Lower leg skin (tissue), 4 donors: Measurements from ENCODE around the gene PRDM16. TPM values are rescaled to one million over a fixed set of nuclear protein-coding genes. Genes with fewer than 3 reads are reported as not detected.

Source experiments
- DNase-seq, 2 donors: peaks; one replicate each; pipeline ENCODE4 v3.0.0-alpha.2; 2019; ENCODE audit warnings: low spot score in 2 of 2
- H3K4me3 ChIP-seq: fragments of 200-600 bp; sonication (generic); 2 replicates; pipeline ENCODE4 v1.5.1; 2017; ENCODE audit warnings: mild to moderate bottlenecking, low read depth; ENCODE audit not compliant: poor library complexity, severe bottlenecking
- POLR2A ChIP-seq, 2 donors: fragments of 450-650 bp; IDR thresholded peaks; one replicate each; pipeline ENCODE4 v1.6.1; 2016 to 2017; ENCODE audit warnings: antibody characterized with exemption in 2 of 2, mild to moderate bottlenecking in 1 of 2, moderate library complexity in 1 of 2
- WGBS, 2 donors: methylation state at CpG; one replicate each; pipeline ENCODE4 v1.1.5; 2018; 5-methylcytosine and 5-hydroxymethylcytosine counted together
- intact Hi-C: fragments of 100-400 bp; cut with DNase I; formaldehyde crosslinking; loops from one replicate; pipeline ENCODE4 v1.15.0; 2023; ENCODE audit warnings: low total_unique reads
- total RNA-seq, 4 donors: library from RNA; depleted of rRNA; stranded (reverse); fragments of >200 nt; gene quantifications; one replicate each; pipeline ENCODE4 v1.1.0, GENCODE V29; 2016
- TF ChIP-seq, protein P1 (sequence below), 3 donors: fragments of 450-650 bp; IDR thresholded peaks; one replicate each; pipeline ENCODE4 v1.5.1; 2016; ENCODE audit warnings: antibody characterized with exemption in 3 of 3, mild to moderate bottlenecking in 3 of 3, moderate library complexity in 2 of 3

Gene PRDM16
- total RNA-seq, 4 donors from 2014 or later: 0.08 to 0.91 (median 0.56) TPM; not detected in 1

DNA sequence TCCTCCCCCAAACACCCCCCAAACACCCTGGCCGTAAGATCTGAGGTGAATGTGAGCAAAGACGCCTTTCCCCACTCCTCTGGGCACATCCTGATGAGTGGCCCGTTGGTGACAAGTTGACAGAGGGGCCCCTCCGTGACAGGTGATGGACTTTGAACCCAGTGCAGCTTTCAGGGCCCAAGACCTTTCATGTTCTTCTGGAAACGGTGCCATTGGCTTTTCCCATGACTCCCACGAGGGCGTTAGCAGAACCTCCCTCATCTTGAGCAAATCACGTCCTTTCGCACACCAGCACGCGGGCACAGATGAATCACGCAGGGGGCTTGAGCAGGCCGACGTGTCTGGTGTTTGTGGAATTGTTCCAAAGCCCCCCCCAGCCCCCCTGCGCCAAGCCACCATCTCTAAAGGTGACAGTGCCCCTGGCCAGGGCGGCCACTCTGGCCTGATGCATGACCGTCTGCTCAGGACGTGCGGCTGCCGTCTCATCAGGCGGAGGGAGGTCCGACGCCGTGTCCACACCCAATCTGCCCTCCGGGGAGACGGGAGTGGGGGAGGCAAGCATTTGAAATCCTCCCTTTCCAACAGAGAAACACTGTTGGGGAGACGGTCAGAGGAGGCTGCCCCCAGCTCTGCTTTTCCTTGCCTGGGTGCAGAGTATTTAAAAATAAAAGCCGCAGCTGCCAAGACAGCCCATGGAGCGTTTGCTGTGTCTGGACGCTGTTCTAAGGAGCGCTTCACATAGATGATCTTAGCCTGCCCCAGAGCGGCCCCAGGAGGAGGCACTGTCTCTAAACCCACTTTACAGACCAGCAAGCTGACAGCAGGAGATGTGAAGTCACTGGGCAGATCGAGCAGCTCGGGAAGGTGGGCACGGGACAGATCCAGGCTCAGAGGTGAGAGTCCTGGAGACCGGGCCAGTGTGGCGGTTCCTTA is 287.2 kb downstream of the PRDM16 start:
- intact Hi-C loops: no loop called here
- 76 to 83% methylated on average over 36 to 37 of the region's 37 CpGs for WGBS, 2 donors
- no peak overlapping the region for H3K4me3 ChIP-seq
- TF ChIP-seq, protein P1, sequence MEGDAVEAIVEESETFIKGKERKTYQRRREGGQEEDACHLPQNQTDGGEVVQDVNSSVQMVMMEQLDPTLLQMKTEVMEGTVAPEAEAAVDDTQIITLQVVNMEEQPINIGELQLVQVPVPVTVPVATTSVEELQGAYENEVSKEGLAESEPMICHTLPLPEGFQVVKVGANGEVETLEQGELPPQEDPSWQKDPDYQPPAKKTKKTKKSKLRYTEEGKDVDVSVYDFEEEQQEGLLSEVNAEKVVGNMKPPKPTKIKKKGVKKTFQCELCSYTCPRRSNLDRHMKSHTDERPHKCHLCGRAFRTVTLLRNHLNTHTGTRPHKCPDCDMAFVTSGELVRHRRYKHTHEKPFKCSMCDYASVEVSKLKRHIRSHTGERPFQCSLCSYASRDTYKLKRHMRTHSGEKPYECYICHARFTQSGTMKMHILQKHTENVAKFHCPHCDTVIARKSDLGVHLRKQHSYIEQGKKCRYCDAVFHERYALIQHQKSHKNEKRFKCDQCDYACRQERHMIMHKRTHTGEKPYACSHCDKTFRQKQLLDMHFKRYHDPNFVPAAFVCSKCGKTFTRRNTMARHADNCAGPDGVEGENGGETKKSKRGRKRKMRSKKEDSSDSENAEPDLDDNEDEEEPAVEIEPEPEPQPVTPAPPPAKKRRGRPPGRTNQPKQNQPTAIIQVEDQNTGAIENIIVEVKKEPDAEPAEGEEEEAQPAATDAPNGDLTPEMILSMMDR (IDR thresholded peaks at IDR 0.05): no peak
- DNase-seq: no peak

DNA sequence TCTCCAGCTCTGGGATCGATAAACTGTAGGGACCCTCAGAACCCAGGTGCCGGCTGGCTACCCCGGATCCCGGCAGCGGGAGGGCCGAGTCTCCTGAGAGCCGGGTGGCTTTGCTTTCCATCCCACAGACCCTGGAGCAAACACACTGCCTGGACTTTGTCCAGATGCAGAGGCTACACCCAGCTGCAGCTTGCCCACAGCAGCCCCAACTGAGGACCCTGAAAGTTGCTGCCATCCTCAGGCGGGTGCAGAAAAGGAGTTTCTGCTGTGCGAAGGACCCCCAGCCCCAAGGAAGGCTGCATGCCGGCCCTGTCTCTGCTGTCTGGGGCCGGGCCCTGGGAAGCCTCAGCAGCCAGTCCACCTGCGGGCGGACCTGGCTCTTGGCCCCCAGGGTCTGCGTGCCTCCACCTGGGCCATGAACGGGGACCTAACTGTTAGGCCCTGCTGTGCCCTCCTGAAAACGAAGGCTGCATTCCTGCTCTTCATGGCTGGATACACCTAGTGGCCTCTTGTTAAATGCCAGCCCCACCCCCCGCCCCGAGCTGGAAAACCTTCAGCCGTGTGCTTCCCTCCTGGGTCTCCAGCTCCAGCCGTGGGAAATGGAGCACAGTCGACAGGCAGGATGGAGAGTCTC is 287.9 kb downstream of the PRDM16 start:
- intact Hi-C loops: no loop called here
- no peak for DNase-seq
- no peak overlapping the region for H3K4me3 ChIP-seq
- WGBS, 2 donors: 78 to 80% methylated on average over 12 to 13 of the region's 21 CpGs
- TF ChIP-seq POLR2A (IDR thresholded peaks at IDR 0.05): no peak
- TF ChIP-seq, protein P1 (IDR thresholded peaks at IDR 0.05): no peak

DNA sequence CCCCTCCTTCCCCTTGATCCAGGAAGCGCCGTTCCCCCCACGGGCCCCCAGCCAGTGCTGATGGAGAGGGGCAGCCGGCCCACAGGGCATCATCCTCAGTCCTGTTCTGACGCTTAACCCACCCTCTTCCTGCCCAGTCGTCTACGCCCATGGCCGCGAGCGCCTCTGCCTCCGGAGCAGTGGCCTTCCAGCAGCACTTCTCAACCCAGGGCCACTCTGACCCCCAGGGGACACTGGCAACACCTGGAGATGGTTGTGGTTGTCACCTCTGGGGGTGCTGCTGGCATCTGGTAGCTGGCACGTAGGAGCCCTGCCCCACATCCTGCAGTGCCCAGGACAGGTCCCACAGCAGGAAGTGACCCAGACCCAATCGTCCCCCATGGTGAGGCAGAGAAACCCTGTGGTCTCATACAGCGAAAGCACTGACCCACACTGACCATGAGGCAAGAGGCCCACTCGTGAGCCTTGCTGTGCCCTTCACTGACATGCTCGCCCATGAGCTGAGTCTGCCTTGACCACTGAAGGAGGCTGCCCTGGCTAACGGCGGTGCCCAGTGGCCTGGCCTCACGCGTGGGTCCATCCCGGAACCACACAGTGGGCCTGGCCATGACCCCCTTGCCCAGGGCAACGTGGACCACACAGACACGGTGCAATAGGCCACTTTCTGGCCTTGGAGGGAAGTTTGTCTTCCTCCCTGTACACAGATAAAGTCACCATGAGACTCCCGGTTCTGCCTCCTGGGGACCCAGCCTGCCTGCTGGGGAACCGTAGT is 288.7 kb downstream of the PRDM16 start:
- 73% methylated on average over 10 to 19 of the region's 25 CpGs for WGBS, 2 donors
- no peak overlapping the region for H3K4me3 ChIP-seq
- no peak for DNase-seq
- intact Hi-C loops: no loop called here
- TF ChIP-seq, protein P1 (IDR thresholded peaks at IDR 0.05): no peak
- no peak for TF ChIP-seq POLR2A (IDR thresholded peaks at IDR 0.05)

GRCh38 chr1:3359351-3359750 is 290.3 kb downstream of the PRDM16 start:
- no peak overlapping the region for H3K4me3 ChIP-seq
- TF ChIP-seq, protein P1 (IDR thresholded peaks at IDR 0.05): no peak
- no peak for TF ChIP-seq POLR2A (IDR thresholded peaks at IDR 0.05)
- WGBS, 2 donors: 43 to 44% methylated on average over 10 of the region's 10 CpGs
- intact Hi-C loops: no loop called here
- no peak for DNase-seq

DNA sequence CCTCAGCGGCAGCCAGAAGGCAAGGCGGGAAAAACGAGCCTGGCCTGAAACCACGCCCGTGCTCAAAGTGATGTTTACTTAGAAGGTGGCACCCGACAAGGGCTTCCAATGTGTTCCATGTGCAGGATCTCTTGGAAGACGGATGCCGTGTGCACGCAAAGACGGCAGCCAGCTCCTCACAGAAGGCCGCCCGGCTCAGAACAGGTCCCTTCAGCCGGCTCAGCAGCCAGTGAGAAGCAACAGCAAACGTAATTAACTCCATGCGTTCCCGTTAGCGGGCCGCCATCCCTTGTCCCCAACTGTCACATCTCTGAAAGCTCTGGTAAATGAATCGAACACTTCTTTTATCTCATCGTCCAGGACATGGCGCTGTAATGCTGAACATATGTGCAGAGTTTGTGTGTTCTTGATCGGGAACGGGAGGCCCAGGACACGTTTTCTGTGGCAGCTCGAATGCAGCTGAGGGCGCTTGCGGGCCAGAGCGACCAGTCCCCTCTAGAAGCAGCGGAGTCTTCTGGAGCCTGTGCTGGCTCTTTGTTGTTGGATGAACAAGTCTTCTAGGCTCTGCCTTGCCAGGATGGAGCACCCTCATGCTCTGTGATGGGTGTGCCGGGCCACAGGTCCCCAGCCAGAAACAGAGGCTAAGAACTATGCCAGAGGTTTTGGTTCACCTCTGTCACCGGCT is 290.9 kb downstream of the PRDM16 start:
- intact Hi-C loops: no loop called here
- no peak overlapping the region for H3K4me3 ChIP-seq
- 55 to 62% methylated on average over 30 to 31 of the region's 31 CpGs for WGBS, 2 donors
- no peak for DNase-seq
- TF ChIP-seq, protein P1 (IDR thresholded peaks at IDR 0.05): no peak
- no peak for TF ChIP-seq POLR2A (IDR thresholded peaks at IDR 0.05)
